ENCODE measurements around the gene MSRB1. TPM values are rescaled to one million over a fixed set of nuclear protein-coding genes. Genes with fewer than 3 reads are reported as not detected.

MSRB1 gene
- total and polyA plus RNA-seq, 9 donors = 6.7 to 31.1 (median 21.9) TPM

DNA sequence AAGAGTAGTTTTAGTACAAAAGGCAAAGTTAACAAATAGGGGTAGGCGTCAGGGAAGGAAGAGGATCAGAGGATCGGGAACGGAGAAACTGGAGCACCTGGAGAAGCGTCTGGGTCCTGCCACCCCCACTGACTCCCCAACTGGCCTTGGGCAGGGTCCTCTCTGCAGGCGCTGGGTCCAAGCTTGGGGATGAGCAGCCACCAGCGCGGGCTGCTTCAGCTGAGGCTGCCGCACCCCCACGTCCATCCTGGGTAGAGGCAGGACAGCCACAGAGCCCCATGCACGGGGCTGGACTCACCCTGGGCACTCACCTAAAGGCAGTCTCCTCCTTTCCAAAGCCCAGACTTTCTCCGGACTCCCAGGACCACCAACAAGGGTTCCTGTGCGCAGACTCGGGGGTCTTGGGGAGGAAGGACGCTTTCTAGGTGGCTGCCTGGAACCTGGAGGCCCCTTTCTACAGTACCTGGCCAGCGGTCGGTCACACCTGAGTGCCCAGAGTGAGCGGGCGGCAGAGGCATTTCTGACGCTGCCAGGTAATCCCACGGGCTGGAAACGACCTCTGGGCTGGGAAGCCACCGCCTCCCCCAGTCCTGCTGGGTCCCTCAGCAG is 25.8 kb downstream of the MSRB1 start:
- no peaks in the 10 kb centered on the region for H3K4me1 ChIP-seq (ENCODE audit: insufficient read depth)
- H3K27me3 ChIP-seq = no peaks in the 10 kb centered on the region
- H3K27ac ChIP-seq = no peak overlapping the region
- 4% methylated on average over 10 to 22 of the region's 22 CpGs for WGBS, 3 donors
- DNase-seq = no peak
- TF ChIP-seq EP300 (IDR thresholded peaks at IDR 0.05) (no peak), POLR2A (IDR thresholded peaks at IDR 0.05) (no peak)
- TF ChIP-seq, protein P1, sequence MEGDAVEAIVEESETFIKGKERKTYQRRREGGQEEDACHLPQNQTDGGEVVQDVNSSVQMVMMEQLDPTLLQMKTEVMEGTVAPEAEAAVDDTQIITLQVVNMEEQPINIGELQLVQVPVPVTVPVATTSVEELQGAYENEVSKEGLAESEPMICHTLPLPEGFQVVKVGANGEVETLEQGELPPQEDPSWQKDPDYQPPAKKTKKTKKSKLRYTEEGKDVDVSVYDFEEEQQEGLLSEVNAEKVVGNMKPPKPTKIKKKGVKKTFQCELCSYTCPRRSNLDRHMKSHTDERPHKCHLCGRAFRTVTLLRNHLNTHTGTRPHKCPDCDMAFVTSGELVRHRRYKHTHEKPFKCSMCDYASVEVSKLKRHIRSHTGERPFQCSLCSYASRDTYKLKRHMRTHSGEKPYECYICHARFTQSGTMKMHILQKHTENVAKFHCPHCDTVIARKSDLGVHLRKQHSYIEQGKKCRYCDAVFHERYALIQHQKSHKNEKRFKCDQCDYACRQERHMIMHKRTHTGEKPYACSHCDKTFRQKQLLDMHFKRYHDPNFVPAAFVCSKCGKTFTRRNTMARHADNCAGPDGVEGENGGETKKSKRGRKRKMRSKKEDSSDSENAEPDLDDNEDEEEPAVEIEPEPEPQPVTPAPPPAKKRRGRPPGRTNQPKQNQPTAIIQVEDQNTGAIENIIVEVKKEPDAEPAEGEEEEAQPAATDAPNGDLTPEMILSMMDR (IDR thresholded peaks at IDR 0.05) = no peak
- H3K4me3 ChIP-seq = no peak overlapping the region
- intact Hi-C loops (cut with DNase I) = loop anchor here in 1 of 4 donors (5.0 kb wide), 1 partner anchor 55 kb away; no protein-coding TSS in a partner anchor
- H3K9me3 ChIP-seq = no peaks in the 10 kb centered on the region
- H3K36me3 ChIP-seq = no peaks in the 10 kb centered on the region

DNA sequence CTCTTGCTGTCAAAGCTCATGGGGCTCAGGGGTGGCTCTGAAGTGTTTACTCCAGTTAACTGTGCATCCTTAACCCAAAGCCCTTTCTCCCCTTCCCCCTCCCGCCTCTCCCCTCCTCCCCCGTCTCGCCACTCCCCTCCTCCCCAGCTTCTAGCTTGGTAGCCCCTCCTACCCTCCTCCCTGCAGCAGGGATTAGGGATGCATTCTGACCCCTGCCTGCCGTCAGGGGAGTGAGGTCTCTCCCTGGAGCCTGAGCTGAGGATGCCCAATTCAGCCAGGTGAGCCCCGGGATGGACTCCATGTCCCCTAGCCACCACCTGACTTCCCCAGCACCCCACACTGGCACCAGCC is 26.4 kb downstream of the MSRB1 start:
- no peaks in the 10 kb centered on the region for H3K27me3 ChIP-seq
- 7 to 10% (median 9%) methylated on average over 5 of the region's 5 CpGs for WGBS, 3 donors
- H3K4me1 ChIP-seq (ENCODE audit: insufficient read depth) = no peaks in the 10 kb centered on the region
- intact Hi-C loops (cut with DNase I) = loop anchor here in 1 of 4 donors (5.0 kb wide), 1 partner anchor 54 kb away; no protein-coding TSS in a partner anchor
- no peak for DNase-seq
- H3K36me3 ChIP-seq = no peaks in the 10 kb centered on the region
- H3K9me3 ChIP-seq = no peaks in the 10 kb centered on the region
- no peak overlapping the region for H3K4me3 ChIP-seq
- H3K27ac ChIP-seq = no peak overlapping the region
- no peak for TF ChIP-seq POLR2A (IDR thresholded peaks at IDR 0.05)
- TF ChIP-seq, protein P1 (IDR thresholded peaks at IDR 0.05) = no peak
- no peak for TF ChIP-seq EP300 (IDR thresholded peaks at IDR 0.05)

DNA sequence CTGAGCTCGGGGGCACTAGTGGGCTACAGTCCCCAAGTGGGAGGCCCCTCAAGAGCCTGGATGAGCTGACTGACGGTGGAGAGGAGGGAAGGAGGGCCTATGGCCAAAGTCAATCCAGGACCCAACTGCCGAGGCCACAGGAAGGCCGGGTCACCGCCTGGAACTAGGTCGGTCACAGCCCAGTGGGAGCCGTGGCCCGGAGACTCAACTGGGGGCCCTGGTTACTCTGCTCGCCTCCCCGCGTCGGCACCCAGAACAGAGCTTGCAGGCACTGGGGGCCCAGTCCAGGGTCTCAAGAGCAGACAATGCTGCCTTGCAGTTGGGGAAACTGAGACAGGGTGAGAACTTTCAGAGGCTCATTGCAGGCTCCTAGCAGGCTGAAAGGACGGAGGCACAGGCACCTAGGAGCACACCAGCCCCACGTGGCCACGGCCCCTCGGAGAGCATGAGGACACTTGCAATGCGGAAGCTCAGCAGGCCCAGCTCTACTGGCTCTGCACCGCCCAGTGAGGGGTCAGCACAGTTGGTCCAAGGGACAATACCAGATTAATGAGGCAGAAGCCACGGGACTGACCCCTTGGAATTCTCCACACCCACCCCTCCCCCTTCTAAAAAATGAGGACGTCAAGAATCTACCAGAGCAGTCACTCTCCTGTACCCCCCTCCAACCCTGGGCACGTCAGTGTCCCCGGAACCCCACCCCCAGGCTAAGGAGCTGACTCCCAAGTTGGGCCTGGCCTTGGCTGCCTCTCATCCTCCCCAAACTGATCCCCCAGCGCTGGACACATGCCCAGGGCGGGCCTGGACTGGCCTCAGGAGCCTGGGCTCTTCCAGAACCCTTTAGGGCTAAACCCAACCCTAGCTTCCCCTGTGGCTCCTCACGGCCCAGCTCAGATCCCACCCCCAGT is 27.0 kb downstream of the MSRB1 start:
- WGBS, 3 donors = 58 to 62% (median 61%) methylated on average over 25 of the region's 25 CpGs
- Histone ChIP-seq H3K4me3 (no peak overlapping the region), H3K36me3 (no peaks in the 10 kb centered on the region), H3K27ac (no peak overlapping the region), H3K4me1 (ENCODE audit: insufficient read depth) (no peaks in the 10 kb centered on the region), H3K9me3 (no peaks in the 10 kb centered on the region), H3K27me3 (no peaks in the 10 kb centered on the region)
- TF ChIP-seq, protein P1 (IDR thresholded peaks at IDR 0.05) = no peak
- TF ChIP-seq POLR2A (IDR thresholded peaks at IDR 0.05) (no peak), EP300 (IDR thresholded peaks at IDR 0.05) (no peak)
- intact Hi-C loops (cut with DNase I) = loop anchor here in 1 of 4 donors (5.0 kb wide), 1 partner anchor 54 kb away; no protein-coding TSS in a partner anchor
- no peak for DNase-seq

DNA sequence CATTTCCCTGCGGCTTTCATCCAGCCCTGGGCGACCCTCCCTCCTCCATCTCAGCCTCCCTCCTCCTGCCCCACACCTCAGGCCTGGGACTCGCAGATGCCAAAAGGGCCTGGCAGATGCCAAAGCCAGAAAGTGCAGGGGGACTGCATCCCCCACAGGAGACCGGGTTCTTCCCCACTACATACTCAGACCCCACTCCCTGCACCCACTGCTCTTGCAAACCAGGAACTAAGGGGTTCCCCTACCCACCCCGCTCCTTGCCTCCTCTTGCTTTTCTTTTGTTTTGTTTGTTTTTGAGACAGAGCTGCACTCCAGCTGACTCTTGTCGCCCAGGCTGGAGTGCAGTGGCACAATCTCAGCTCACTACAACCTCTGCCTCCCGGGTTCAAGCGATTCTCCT is 28.0 kb downstream of the MSRB1 start:
- H3K4me1 ChIP-seq (ENCODE audit: insufficient read depth) = no peaks in the 10 kb centered on the region
- 35 to 53% (median 45%) methylated on average over 8 of the region's 8 CpGs for WGBS, 3 donors
- intact Hi-C loops (cut with DNase I) = loop anchor here in 1 of 4 donors (5.0 kb wide), 1 partner anchor 53 kb away; no protein-coding TSS in a partner anchor
- no peaks in the 10 kb centered on the region for H3K9me3 ChIP-seq
- H3K27me3 ChIP-seq = no peaks in the 10 kb centered on the region
- H3K36me3 ChIP-seq = no peaks in the 10 kb centered on the region
- H3K27ac ChIP-seq = no peak overlapping the region
- DNase-seq = no peak
- no peak overlapping the region for H3K4me3 ChIP-seq
- TF ChIP-seq, protein P1 (IDR thresholded peaks at IDR 0.05) = no peak
- no peak for TF ChIP-seq EP300 (IDR thresholded peaks at IDR 0.05)
- TF ChIP-seq POLR2A (IDR thresholded peaks at IDR 0.05) = no peak

Measured in ovary (tissue), 9 donors.